ENCODE data around the gene SHFL. TPM values are rescaled to one million over a fixed set of nuclear protein-coding genes. Genes with fewer than 3 reads are reported as not detected.

SHFL gene
- total RNA-seq, 1 experiment from 2014 or later = 17.4 TPM

GRCh38 chr19:10133596-10133995, 47.5 kb downstream of the SHFL start:
- no peak for TF ChIP-seq REST (IDR thresholded peaks at IDR 0.05; ENCODE audit: insufficient read depth in 1 of 2, low read depth in 2 of 2, low read length in 1 of 2)
- ChIA-PET POLR2A (no interaction called here), CTCF (no interaction called here)
- no peaks in the 10 kb centered on the region for H3K27me3 ChIP-seq (ENCODE audit: control insufficient read depth, insufficient read depth, low read length)
- DNase-seq (ENCODE audit: low read depth, low spot score) (no peak), ATAC-seq (no peak)
- in situ Hi-C loops (cut with HindIII; ENCODE audit: low pct_unique_long_range_greater_than_20kb, low sequenced_read_pairs) = no loop called here
- no peaks in the 10 kb centered on the region for H3K4me1 ChIP-seq (ENCODE audit: control insufficient read depth, insufficient read depth, low read length)
- BruUV-seq (replicated peaks) = no TSS peak
- H3K27ac ChIP-seq (ENCODE audit: low read length) = no peak overlapping the region
- intact Hi-C loops (cut with micrococcal nuclease; ENCODE audit: unreplicated experiment) = no loop called here
- peaks cover 8% of the 10 kb centered on the region; the same call in 1 of the 2 replicates for H3K36me3 ChIP-seq (ENCODE audit: control insufficient read depth, insufficient read depth, low read length)
- H3K4me3 ChIP-seq (ENCODE audit: low read depth in 2 of 2, low read length in 2 of 2) = no peak overlapping the region
- no peaks in the 10 kb centered on the region for H3K9me3 ChIP-seq (ENCODE audit: control insufficient read depth, insufficient read depth, low read depth, low read length)

- in situ Hi-C loops (cut with HindIII; ENCODE audit: low pct_unique_long_range_greater_than_20kb, low sequenced_read_pairs) (no loop called here), intact Hi-C loops (cut with micrococcal nuclease; ENCODE audit: unreplicated experiment) (no loop called here)
- no TSS peak for BruUV-seq (replicated peaks)
- ChIA-PET CTCF (no interaction called here), POLR2A (no interaction called here)
- Histone ChIP-seq H3K27me3 (ENCODE audit: control insufficient read depth, insufficient read depth, low read length) (no peaks in the 10 kb centered on the region), H3K9me3 (ENCODE audit: control insufficient read depth, insufficient read depth, low read depth, low read length) (no peaks in the 10 kb centered on the region), H3K4me1 (ENCODE audit: control insufficient read depth, insufficient read depth, low read length) (no peaks in the 10 kb centered on the region), H3K4me3 (ENCODE audit: low read depth in 2 of 2, low read length in 2 of 2) (no peak overlapping the region), H3K27ac (ENCODE audit: low read length) (no peak overlapping the region), H3K36me3 (ENCODE audit: control insufficient read depth, insufficient read depth, low read length) (peaks cover 6% of the 10 kb centered on the region; the same call in 1 of the 2 replicates)
- ATAC-seq = no peak
- DNase-seq (ENCODE audit: low read depth, low spot score) = no peak
- TF ChIP-seq POLR2AphosphoS5 (IDR thresholded peaks at IDR 0.05; ENCODE audit: low read depth, low read length) (no peak), TCF7L2 (IDR thresholded peaks at IDR 0.05; ENCODE audit: low read depth, low read length) (no peak), SIN3A (IDR thresholded peaks at IDR 0.05; ENCODE audit: borderline replicate concordance, insufficient read depth, low read depth, low read length) (no peak), REST (IDR thresholded peaks at IDR 0.05; ENCODE audit: insufficient read depth in 1 of 2, low read depth in 2 of 2, low read length in 1 of 2) (no peak)
- TF ChIP-seq, protein P1, sequence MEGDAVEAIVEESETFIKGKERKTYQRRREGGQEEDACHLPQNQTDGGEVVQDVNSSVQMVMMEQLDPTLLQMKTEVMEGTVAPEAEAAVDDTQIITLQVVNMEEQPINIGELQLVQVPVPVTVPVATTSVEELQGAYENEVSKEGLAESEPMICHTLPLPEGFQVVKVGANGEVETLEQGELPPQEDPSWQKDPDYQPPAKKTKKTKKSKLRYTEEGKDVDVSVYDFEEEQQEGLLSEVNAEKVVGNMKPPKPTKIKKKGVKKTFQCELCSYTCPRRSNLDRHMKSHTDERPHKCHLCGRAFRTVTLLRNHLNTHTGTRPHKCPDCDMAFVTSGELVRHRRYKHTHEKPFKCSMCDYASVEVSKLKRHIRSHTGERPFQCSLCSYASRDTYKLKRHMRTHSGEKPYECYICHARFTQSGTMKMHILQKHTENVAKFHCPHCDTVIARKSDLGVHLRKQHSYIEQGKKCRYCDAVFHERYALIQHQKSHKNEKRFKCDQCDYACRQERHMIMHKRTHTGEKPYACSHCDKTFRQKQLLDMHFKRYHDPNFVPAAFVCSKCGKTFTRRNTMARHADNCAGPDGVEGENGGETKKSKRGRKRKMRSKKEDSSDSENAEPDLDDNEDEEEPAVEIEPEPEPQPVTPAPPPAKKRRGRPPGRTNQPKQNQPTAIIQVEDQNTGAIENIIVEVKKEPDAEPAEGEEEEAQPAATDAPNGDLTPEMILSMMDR (IDR thresholded peaks at IDR 0.05) = no peak
Measured at GRCh38 chr19:10134040-10134439, 47.9 kb downstream of the SHFL start.
